Measurements from ENCODE around the gene RBM33.

Gene RBM33

DNA sequence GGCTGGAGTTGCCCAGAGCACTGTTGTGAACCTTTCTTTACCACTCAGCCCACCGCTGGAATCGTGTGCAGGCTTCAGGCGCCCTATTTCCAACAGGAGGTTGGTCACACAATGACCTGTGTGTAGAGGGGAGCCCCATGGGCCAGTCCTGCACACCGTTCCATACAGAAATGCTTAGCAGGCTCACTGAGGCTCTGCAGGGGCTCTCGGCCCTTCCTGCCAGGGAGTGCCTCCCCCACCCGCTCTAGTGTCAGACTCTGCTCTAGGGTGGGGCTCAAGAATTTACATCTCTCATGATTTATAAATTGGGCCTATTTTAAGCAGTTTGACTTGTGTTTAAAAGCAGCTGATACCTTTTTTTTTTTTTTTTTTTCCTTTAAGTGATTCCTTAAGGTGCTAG is 125.8 kb downstream of the RBM33 start:
- no peak for DNase-seq

DNA sequence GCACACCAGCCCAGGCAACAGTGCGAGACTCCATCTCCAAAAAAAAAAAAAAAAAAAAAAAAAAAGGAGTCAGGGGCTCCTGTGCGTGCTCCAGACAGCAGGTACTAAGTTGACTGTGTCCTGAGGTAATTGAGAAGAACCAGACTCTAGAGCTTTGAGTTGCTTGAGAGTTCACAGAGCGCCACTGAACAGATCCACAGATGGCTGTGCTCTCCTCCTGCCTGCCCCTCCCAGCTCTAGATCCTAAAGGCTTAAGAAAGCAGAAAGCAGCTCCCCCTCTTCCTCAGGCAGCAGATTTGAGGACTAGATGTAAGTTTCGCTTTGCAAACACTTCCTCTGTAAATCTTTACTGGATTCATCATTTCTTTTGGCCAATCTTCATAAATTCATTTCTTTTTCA is 129.1 kb downstream of the RBM33 start:
- no peak for DNase-seq

DNA sequence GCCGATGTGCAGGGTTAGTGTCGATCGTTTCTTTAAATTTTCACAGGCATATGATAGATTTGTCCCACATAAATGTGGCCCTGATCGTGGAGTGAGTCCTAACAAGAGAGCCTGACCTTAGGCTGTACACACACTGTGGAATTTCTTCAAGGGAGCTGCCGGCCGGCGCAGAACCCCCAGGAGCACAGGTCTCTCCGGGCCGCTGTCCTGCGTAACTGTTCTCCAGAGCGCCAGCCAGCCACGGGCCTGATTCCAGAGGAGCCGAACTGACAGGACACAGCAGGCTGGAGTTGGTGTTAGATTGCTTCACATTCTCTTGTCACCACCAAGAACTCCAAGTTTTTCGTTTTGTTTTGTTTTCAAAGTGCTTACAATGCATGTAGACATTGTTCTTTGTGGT is 130.5 kb downstream of the RBM33 start:
- DNase-seq: no peak

DNA sequence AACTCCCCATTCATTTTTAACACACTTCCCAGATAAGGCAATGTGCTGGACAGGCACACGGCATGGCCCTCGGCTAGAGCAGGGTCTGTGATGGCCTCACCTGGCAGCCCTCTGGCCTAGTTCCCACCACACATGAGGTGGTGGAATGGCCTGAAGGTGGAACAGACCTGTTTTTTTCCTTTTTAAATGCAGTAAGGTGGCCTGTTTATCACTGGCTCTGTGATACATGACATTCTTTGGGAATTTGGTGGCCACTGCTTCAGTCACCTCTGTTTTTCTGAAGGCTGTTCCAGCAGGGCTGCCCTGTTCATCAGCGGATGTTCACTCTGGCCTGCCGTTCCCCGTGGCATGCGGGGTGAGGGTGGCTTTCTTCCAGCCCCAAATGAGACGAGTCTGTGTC is 131.2 kb downstream of the RBM33 start:
- no peak for DNase-seq

DNA sequence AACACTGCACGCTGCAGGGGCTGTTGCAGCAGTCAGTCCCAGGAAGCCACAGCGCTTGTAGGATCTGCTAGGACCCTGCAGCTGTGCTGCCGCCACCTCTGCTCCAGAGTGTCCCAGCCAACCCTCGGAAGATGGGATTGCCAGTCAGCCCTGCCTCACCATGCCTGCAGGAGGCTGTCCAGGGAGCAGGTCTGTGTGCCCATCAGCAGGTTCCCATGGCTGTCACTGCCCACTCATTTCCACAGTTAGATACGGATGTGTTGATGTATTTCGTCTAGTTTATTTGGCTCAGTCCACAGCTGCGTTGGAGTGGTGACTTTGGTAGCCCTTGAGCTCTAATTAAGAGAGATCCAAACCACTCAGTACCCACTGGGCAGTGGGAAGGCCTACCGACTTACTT is 132.1 kb downstream of the RBM33 start:
- DNase-seq: no peak

DNA sequence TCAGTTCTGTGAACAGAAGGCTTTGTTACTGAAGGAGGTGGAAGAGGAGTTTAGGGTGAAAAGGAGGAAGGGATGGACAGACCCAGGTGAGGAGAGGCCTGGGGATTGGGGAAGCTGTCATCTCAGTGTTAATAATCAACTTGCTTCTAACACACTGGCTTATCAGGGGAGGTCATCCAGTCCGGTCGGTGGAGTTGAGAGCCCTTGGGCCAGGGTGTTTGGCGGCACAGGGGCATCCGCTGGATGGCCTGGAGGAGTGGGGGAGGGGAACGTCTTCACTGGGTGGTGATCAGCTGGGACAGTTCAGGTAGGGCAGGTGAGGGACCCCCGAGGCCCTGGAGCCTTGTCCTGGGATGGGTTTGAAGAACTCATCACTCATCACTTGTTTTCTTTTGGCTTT is 133.9 kb downstream of the RBM33 start:
- DNase-seq: no peak

DNA sequence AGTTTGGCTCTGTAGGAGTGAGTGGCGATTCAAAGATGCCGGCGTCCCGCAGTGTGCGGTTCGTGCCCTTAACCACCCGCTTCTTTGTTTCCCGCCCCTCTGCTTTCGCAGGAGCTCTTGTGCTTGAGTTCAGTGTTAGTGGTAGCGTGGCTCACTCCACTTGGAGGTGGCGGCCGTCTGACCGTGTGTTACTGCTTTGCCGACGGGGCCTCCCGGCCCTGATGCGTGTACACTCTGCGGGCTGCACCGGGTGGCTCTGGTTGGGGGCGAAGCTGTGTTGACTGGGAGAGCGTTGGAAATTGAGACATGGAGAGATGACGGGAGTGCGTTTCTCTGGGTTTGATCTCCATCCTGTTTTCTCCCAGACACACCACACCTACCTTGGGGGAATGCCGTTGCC is 136.4 kb downstream of the RBM33 start:
- no peak for DNase-seq

DNA sequence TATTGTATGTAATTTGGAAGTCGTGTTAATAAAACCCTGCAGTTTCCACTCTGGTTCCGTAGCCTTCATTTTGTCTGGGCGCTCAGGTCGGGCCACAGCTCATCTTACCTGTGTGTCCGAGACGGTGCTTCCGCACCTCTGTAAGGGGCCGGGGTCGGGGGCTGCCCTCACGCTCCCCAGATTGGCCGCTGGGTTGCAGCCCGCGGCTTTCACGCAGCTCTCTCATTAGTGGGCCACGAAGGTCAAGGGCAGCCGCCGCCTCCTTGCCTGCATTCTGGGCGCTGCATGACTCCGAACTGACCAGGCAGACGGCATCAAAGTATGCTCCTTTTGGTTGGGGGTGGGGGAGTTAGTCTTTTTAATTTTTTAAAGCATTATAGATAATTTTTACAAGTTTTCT is 137.0 kb downstream of the RBM33 start:
- DNase-seq: no peak

DNA sequence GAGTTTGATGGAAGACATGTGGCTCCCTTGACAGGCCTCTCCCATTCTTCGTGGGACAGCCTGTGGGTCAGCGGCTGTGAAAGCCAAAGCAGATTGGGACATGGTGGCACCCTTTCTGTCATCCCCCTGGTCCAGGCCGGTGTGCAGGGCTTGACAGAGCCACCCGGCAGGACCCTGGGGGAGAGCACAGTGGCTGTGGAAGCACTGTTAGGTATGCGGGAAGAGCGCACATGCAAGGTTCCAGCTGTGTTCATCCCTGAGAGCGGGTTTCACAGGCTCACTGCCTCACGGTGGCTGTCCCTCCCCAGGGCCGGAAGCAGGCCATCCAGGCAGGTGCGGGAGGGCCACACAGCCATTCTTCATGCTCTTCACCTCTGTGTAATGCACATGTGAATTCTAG is 138.0 kb downstream of the RBM33 start:
- no peak for DNase-seq

DNA sequence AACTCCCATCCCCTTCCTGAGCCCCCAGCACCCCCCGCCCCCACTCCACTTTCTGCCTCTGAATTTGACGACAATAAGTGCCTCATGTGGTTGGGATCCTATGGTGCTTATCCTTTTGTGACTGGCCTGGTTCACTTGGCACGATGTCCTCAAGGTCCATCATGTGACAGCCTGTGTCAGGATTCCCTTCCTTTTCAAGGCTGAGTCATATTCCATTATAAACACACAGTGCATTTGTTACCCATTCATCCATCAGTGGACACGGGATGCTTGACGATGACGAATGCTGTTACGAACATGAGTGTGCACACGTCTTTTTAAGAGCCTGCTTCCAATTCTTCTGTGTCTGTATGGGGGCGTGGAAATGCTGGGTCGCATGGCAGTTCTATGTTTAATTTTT is 141.1 kb downstream of the RBM33 start:
- no peak for DNase-seq

DNA sequence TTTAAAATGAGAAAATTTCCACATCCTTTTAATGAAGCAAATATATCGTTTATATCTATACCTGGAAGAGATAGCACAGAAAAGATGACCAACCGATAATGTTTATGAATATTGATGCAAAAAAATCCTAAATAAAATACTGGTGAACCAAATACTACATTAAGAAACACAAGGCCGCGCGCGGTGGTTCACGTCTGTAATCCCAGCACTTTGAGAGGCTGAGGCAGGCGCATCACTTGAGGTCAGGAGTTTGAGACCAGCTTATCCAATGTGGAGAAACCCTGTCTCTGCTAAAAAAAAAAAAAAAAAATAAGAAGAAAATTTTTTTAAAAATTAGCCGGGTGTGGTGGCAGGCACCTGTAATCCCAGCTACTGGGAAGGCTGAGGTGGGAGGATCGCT is 142.0 kb downstream of the RBM33 start:
- DNase-seq: no peak

DNA sequence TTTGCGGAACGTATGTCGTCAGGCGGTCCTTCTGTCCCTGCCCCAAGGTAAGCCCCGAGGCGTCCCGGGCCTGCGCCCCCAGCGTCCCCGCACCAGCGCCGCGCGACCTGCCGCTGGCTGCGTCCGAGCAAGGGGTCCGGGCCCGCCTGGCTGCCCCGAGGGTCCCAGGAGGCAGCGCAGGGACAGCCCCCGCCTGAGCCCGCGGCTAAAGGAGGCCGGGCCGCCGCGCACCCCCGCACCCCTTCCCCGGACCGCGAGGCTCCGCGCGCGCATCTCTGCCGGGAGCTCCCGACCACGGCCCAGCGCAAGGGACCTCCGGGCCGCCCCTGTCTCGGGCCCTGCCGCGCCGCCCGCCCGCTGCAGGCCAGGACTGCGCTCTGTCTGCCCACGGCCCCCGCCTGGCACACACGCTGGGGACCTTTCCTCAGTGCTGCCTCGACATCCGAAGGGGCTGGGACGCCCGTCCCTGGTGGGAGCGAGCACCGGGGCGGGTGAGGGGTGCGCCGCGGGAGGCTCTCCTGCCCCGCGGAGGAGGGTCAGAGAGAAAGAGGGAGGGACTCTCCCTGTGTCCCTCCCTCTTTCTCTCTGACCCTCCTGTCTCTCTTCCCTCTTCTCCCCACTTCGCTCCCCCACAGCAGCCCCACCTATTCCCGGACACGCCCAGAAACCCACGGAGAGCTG is 142.8 kb downstream of the RBM33 start:
- DNase-seq: no peak

DNA sequence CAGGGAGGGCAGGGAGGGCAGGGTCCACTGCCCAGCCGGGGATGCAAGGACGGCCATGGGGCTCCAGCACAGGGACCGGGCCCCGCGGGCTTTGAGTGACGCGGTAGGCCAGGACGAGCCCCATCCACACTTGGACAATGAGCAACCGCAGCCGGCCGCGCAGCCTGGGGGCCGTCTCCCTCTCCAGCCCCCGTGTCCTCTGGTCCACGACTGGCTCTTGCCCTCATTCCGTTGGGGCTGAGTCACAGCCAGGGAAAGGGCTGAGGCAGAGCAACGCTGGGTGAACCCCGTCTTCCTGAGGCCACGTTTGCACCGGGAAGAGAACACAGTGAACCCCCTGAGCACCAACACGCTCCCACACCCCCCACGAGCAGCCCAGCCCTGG is 144.1 kb downstream of the RBM33 start:
- no peak for DNase-seq

DNA sequence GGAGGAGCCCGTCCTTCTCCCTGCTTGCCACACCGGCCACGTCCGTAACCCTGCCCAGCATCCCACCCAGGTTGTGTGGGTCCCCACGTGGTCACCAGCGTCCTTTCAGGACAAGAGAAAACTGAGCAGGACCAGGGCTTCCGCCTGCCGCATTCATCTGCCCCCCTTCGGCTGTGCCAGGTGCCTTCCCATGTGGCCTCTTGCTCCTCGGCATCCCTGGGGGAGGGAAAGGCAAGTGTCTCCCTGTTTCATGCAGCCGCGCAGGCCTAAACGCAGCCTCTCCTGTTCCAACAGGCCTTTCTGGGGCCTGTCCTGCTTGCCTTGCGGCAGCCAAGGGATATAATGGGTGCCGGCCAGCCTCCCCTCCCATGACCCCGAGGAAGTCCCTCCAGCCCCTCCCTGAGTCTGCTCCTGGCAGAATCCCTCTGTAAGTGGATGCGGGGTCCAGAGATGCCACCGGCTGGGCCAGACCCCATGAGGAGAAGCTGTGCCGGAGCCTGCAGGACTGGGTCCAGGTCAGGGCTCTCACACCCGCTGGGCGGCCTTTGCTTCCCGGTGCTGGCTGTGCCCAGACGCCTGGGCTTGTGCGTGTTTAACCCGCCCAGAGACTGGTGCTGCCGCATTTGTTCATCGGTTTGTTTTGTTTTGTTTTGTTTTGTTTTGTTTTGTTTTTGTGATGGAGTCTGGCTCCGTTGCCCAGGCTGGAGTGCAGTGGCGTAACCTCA is 144.7 kb downstream of the RBM33 start:
- DNase-seq: peak in 1 of 14 donors; percentile 29

DNA sequence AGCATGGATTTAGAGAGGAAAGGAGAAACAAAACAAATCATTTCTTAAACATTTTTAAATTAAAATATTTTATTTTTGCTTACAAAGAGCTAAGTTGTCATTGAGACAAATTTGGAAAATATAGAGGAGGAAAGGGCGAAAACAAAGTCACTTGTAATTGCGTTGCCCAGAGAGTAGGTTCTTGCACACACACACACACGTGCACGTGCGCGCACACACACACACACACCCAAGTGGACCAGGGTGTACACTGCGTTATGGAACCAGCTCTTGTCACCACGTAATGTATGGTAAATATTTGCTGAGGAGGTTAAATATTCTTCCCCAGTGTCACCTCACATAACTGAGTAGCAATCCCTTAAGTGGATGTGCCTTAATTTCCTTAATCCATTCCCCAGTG is 146.2 kb downstream of the RBM33 start:
- no peak for DNase-seq

DNA sequence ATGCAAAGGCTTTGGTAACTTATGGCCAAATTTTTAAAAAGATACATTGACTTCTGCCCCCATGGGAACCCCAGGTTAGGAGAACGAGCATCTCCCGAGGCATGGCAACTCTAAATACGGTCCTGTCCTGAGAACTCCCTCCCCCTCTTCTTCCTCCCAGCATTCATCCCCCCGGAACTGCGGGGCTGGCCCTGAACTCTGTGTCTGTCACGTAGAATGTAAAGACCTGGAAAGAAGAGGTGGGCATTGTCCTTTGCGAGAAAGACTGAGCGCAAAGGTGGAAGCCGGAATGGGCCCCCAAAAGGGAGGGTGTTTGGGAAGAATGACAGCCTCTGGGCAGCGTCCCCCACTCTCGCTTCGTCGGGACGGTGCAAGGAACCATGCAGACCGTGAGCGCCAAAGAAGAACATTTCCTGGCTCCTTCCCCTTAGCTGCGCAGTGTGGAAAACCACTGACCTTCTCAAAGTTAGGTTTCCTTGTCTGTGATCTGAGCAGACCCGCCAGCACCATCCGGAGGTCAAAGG is 146.8 kb downstream of the RBM33 start:
- DNase-seq: no peak

DNA sequence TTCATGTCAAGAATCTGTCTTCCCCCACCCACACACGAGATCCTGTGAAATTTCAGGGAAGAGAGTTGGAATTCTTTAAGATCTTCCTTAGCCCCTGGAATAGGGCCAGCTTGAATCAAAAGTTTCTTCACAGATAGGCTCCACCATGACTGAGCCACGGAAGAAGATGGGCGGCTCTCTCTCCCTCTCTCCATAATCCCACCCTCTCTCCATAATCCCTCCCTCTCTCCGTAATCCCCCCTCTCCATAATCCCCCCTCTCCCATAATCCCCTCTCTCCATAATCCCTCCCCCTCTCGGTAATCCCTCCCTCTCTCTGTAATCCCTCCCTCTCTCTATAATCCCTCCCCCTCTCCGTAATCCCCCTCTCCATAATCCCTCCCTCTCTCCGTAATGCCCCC is 147.4 kb downstream of the RBM33 start:
- DNase-seq: no peak

DNA sequence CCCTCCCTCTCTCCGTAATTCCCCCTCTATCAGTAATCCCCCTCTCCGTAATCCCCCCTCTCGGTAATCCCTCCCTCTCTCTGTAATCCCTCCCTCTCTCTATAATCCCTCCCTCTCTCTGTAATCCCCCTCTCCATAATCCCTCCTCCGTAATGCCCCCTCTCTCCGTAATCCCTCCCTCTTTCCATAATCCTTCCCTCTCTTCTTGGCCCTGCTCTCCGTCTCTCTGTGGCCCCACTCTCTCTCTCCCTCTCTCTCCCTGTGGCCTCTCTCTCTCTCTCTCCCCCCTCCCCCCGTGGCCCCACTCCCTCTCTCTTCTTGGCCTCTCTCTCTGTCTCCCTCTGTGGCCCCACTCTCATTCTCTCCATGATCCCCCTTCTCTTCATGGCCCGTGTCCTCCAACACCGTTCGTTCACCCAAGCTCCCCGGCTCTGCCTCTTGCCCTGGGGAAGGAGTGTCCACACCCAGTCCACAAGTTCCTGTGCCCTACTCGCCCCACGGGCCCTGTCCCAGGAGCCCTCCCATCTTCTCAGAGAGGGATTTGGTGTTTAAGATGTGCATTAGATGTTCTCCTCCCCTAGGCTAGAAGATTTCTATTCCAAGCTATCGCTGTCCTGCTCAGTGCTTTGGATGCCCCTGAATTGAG is 148.0 kb downstream of the RBM33 start:
- DNase-seq: no peak

DNA sequence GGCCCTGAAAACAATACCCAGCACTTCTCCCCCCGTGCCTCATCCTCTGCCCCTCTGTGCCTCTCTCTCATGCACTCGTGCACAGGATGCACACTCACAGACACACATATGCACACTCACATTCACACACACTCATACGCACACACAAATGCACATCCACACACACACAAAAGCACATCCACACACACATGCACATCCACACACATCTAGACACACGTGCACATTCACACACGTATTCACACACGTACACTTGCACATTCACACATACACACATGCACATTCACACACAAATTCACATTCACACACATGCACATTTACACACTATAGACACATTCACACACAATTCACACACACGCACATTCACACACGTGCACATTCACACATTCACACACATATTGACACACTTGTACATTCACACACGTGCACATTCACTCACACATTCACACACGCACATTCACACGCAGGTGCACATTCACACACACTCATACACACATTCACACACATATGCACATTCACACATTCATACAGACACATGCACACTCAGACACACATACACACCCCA is 148.6 kb downstream of the RBM33 start:
- DNase-seq: no peak

DNA sequence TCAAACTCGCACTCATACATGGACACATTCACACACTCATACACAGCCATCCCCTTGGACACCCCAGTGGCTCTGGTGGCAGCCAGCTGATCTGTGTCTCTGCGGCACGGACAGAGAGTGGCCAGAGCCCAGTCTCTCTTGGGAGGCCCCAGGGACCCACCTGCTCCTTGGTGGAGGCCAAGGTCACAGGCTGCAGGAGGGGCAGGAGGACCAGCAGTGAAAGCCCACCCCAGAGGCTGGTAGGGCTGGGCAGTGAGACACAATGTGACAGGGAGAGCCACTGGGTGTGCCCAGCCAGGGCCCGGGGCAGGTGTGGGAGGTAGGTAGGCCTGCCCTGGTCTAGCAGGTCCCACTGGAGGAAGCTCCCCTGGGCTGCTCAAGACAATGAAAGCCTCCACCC is 149.3 kb downstream of the RBM33 start:
- no peak for DNase-seq

DNA sequence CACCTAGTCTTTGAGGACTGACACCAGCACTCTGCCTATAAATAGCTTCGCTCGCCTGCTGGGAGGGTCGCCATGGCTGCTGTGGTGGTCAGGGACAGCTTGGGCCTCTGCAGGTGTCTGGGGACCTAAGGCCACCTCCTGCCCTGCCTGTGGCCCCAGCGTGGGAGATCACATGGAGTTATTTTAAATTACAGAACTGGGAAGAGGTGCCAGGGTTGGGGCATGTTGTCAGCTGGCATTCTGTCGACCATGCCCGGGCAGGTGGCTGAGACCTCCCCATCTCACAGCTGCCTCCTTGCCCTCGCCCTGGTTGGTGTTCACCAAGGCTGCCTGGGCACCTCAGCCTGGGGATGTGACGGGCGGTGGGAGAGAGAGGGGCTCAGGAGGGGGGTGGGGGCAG is 149.7 kb downstream of the RBM33 start:
- DNase-seq: no peak

DNA sequence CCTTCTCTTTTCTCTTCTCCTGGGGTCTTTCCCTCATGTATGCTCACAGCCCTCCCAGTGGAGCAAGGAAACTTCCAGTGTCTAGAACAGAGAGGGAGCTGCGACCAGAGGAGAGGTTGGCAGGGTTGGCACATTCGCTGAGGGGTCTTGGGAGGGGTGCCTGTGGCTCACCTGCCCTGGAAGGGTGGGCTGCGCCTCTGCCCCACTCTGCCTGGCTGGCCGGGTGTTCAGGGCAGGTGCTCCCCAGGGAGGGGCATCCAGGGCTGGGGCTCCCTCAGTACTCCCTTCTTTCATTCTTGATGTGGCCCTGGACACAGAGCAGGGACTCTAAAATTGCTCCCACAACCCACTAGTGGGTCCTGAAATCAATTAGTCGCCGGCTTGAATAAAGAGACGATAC is 150.9 kb downstream of the RBM33 start:
- no peak for DNase-seq

DNA sequence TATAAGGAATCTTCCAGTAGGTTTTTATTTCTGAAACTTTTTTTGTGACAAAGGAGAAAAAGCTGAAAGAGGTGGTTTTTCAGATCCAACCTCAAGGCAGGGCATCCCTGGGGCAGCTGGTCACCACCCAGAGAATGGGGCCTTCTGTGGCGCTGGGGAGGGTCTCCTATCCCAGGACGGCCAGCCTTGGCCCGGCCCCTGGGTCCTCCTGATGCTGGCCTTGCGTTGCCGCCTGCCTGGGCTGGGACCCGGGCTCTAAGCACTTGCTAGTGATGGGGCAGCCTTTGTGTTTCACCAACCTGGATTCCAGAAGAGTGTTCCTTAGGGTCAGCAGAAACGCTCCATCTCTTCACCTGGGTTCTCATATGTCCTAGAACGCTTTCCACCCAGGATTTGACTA is 151.5 kb downstream of the RBM33 start:
- DNase-seq: no peak
